Measurements from ENCODE around the gene TSPO2.

The TSPO2 gene

DNA sequence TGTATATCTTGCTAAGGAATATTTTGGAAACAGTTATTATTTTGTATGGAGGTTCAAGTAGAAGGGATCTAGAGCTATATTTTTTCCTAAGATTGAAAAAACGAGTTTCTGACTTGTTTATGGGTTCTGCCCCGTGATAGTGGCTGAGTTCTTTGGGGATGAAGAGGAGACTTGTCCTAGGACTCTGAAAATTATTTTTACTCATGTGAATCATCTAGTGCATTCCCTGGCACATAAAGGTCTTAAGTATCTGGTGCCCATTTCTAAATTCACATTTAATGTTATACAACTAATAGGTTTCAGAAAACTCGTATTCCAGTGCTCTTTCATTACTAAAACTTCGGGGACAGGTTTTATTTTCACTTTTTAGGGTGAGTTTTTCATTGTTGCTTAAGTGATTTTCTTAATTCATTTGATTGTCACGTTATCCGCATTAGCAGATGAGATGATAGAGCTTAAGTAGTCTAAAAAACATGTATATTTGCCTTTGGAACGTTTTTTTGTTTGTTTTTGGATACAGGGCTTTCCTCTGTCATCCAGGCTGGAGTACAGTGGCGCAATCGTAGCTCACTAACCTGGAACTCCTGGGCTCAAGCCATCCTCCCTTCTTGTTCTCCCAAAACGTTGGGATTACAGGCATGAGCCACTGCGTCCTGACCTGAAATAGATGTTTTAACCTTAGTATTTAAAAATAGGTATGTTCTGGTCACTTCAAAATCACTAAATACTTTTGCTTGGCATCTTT lies 32.6 kb downstream of the TSPO2 start:
- no peak for FAIRE-seq
- no peak for DNase-seq (ENCODE audit: low spot score)

DNA sequence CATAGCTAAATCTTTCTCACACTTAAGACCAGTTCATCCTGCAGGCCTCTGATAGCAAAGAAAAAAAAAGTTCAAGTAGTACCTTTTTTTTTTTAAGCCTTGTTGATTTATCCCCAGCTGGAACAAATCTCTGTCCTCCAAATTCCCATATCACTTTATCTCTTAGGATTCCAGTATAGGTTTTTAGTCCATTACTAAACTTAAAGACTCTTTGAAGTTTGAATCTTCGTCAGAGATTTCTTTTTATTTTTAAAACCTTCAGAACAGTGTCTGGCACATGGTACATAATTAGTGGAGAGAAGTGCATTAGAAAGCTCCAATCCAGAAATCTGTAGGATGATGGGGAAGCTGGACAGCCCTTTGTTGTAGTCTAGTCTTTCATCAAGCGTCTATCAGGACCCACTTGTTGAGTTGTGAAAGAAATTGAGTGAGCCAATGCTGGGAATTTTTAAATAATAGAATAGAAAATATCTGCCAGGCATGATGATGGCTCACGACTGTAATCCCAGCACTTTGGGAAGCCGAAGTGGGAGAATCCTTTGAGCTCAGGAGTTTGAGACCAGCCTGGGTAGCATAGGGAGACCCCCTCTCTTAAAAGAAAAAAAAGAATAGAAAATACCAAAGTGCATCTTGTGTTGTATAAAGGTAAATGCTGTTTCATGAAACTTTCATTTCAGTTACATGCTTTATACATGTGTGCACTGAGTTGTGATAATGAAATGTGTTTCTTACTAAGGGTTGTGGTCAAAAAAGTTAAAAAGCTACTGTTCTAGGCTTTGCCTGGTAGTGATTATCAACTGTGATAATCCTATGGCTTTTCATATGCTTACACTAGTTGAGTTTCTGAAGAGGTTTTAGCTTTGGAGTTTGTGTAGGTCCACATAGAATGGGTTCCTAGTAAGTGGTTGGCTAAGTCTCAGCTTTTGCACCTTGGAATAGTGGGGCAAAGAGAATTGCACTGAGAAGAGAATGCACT lies 33.7 kb downstream of the TSPO2 start:
- no peak for DNase-seq (ENCODE audit: low spot score)
- FAIRE-seq: no peak

- DNase-seq (ENCODE audit: low spot score) (no peak), FAIRE-seq (no peak)
Measured at GRCh38 chr6:41077536-41077935, 35.3 kb downstream of the TSPO2 start.

- FAIRE-seq: no peak
- DNase-seq (ENCODE audit: low spot score): no peak
Measured at GRCh38 chr6:41078101-41078500, 35.8 kb downstream of the TSPO2 start.

- no peak for DNase-seq (ENCODE audit: low spot score)
- no peak for FAIRE-seq
Measured at GRCh38 chr6:41079080-41079479, 36.8 kb downstream of the TSPO2 start.

DNA sequence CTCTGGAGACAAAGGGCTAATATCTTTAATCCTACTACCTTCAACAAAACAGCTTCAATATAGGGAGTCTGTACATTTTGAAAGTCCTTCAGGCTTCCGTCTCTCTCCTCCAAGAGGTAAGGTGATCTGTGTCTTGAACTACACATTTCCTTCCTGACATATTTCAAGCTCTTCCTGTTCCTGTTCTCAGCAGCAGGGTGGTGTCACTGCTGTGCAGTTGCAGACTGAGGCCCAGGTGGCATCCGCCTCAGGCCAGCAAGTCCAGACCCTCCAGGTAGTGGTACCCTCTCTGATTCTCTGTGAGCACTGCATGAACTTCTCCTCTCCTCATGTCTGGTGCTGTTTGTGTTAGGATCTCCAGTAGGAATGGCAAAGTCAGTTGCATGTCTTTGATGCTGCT lies 38.4 kb downstream of the TSPO2 start:
- DNase-seq (ENCODE audit: low spot score) (no peak), FAIRE-seq (no peak)

DNA sequence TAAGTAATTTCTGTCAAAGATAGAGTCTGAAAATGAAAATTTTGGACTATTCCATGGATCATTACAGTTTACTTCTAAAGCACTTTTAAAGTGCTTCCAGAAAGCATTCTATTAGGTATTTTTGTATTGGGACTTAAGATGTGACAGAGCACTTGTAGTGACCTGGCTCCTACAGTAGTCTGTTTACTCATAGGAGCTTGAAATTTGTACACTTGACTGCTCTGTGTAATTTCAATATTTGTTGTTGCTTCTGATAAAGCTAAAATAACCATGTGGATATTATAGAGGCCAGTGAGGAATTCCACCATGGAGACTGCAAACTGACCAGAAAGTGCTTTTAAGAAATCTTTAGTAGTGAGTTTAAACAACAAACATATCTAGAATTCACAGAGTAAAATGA lies 40.8 kb downstream of the TSPO2 start:
- DNase-seq (ENCODE audit: low spot score) (no peak), FAIRE-seq (no peak)

DNA sequence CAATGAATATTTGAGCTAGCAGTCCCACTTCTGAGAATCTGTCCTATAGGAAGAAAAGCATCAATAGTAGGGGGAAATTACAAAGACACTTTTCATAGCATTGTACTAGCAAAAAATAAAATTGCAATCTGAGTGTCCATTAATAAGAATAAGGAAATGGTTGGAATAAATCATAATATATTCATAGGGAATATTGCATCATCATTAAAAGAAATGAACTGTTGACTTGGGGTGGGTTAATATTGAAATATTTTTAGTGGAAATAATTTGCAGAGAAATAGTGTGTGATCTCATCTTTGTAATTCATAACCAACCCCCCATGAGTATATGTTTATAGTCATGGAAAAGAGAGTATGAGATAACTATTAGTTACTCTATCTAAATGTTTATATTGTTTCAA lies 42.9 kb downstream of the TSPO2 start:
- no peak for DNase-seq (ENCODE audit: low spot score)
- no peak for FAIRE-seq

DNA sequence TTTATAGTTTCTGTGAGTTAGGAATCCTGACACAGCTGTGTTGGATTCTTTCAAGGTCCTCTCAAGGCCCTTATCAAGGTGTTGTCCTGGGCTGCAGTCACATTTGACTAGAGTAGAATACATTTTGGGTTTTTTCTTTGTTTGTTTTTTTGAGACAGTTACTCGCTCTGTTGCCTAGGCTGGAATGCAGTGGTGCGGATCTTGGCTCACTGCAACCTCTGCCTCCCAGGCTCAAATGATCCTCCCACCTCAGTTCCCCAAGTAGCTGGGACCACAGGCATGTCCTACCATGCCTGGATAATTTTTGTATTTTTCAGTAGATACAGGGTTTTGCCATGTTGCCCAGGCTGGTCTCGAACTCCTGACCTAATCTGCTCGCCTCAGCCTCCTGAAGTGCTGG lies 46.2 kb downstream of the TSPO2 start:
- DNase-seq (ENCODE audit: low spot score) (no peak), FAIRE-seq (no peak)

DNA sequence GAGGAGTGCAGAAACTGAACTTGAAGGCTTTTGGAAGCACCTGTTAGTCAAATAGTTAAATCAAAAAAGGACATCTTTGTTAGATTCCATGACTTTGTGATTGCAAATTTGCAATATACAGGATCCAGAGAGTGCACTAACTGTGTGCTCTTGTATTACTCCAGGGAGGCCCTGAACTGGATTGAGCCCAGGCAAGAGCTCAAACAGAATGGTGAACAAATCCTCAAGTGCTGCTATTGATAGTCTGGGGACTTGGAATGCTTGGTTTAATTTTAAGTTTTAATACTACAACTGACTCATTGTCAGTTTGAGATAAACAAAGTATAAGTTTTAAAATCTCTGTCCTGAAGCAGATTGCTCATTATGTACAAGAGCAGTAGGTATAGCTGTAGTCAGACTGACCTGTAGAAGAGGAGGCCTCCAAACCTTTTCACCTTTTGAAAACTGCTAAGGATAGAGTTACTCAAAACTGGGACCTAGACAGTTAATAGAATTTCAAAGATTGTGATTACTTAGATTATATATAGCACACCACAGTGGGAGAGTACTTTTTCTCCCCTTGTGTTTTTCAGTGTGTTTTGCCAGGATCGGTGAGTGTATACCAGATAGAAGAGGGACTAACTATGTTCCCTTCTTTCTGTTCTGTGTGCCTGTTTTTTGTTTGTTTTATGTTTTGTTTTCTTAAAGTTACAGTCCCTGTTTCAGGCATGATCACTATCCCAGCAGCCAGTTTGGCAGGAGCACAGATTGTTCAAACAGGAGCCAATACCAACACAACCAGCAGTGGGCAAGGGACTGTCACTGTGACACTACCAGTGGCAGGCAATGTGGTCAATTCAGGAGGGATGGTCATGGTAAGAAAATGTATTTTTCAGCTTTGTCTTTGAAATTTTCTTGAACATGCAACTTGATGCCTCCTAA lies 48.8 kb downstream of the TSPO2 start:
- FAIRE-seq: no peak
- DNase-seq (ENCODE audit: low spot score): no peak

- FAIRE-seq: no peak
- DNase-seq (ENCODE audit: low spot score): no peak
Measured at GRCh38 chr6:41092421-41093140, 50.3 kb downstream of the TSPO2 start.

DNA sequence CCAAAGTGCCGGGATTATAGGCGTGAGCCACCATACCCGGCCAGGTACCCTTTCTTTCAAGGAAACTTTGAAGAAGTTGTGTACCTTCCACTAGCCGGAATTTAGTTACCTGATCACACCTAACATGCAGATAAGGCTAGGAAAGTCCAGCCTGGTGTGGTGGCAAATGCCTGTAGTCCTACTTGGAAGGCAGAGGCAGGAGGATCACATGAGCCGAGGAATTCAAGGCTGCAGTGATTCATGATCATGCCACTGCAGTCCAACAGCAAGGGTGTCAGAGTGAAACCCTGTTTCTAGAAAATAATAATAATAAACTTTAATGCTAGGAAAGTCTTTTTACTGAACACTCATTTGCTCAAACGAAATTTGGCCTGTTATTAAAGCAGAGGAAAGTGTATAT lies 51.5 kb downstream of the TSPO2 start:
- no peak for FAIRE-seq

More for the DNA sequence above, 51.5 kb downstream of the TSPO2 start:
- no peak for DNase-seq (ENCODE audit: low spot score)

Measured in RCC 7860 (cell line).